Ovary (tissue), 3 donors: ENCODE results near the gene MICALL2.

Experiments used
- EP300 ChIP-seq: sonication (generic); formaldehyde crosslinking; IDR thresholded peaks from one replicate; pipeline ENCODE4 v1.6.1; 2017; ENCODE audit warnings: antibody characterized with exemption
- POLR2A ChIP-seq: fragments of 450-650 bp; IDR thresholded peaks from one replicate; pipeline ENCODE4 v1.6.1; 2017; ENCODE audit warnings: antibody characterized with exemption, mild to moderate bottlenecking, moderate library complexity
- TF ChIP-seq, protein P1 (sequence below), 3 donors: fragments of 450-650 bp in 2 of 3; fragments of 200-600 bp in 1 of 3; IDR thresholded peaks; one replicate each; pipeline versions ENCODE4 v1.5.1 to v1.8.0; 2016 to 2022; ENCODE audit warnings: antibody characterized with exemption in 3 of 3, mild to moderate bottlenecking in 1 of 3
- donor health status: DM: no; HTN: no; CAD: no.

DNA sequence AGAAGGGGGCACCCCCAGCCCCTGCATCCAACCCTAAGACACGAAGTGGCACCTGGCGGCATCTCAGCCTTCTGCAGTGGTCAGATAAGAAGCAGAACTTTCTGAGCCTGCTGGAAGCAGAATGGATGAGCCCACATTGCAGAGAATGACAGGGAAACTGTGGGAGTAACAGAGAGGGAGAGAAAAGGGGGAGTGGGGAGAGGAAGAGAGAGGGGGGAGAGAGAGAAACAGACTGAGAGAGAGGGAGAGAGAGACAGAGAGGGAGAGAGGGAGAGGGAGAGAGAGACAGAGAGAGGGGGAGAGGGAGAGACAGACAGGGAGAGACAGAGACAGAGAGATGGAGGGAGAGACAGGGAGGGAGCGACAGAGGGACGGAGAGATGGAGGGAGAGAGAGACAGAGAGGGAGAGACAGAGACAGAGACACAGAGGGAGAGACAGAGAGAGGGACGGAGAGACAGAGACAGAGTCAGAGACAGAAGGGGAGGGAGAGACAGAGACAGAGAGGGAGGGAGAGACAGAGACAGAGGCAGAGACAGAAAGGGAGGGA, 35.9 kb downstream of the MICALL2 start:
- TF ChIP-seq, protein P1, sequence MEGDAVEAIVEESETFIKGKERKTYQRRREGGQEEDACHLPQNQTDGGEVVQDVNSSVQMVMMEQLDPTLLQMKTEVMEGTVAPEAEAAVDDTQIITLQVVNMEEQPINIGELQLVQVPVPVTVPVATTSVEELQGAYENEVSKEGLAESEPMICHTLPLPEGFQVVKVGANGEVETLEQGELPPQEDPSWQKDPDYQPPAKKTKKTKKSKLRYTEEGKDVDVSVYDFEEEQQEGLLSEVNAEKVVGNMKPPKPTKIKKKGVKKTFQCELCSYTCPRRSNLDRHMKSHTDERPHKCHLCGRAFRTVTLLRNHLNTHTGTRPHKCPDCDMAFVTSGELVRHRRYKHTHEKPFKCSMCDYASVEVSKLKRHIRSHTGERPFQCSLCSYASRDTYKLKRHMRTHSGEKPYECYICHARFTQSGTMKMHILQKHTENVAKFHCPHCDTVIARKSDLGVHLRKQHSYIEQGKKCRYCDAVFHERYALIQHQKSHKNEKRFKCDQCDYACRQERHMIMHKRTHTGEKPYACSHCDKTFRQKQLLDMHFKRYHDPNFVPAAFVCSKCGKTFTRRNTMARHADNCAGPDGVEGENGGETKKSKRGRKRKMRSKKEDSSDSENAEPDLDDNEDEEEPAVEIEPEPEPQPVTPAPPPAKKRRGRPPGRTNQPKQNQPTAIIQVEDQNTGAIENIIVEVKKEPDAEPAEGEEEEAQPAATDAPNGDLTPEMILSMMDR (IDR thresholded peaks at IDR 0.05), result no peak
- TF ChIP-seq POLR2A, result no peak
- TF ChIP-seq EP300, result no peak
